Measurements from ENCODE around the gene HSDL1.
"Not testable (repeated sequence)": the region's sequence is repeated elsewhere in the genome, so short reads cannot be mapped to it uniquely, and the experiment has no call there.

GRCh38 chr16:84118315-84118714, 26.7 kb downstream of the HSDL1 start:
- not testable (repeated sequence) for TF ChIP-seq POLR2AphosphoS5 (IDR thresholded peaks at IDR 0.05); CTCF (IDR thresholded peaks at IDR 0.05; ENCODE audit: poor library complexity, severe bottlenecking); SMC3 (conservative IDR thresholded peaks at IDR 0.05; ENCODE audit: poor library complexity); EP300 (conservative IDR thresholded peaks at IDR 0.05; ENCODE audit: poor library complexity, severe bottlenecking); EZH2 (IDR thresholded peaks at IDR 0.05; ENCODE audit: borderline replicate concordance, insufficient read depth, low read length, poor library complexity, severe bottlenecking); RAD21 (conservative IDR thresholded peaks at IDR 0.05)
